HEK293 (cell line): Measurements from ENCODE around the gene KRTDAP.

Source experiments
- CTCF ChIA-PET: fragments of 350-600 bp; formaldehyde crosslinking; extraction: SDS; loops from one replicate; lab custom pipeline; 2021; ENCODE audit warnings: antibody characterized with exemption; lab: Yijun Ruan, JAX
- POLR2A ChIA-PET: fragments of 300-600 bp; formaldehyde crosslinking; extraction: SDS; loops from one replicate; lab custom pipeline; 2020; ENCODE audit warnings: antibody characterized with exemption, inconsistent platforms; lab: Yijun Ruan, JAX
- H3K27ac ChIP-seq: fragments of 200-500 bp; sonication (Bioruptor generic); 2 replicates; pipeline ENCODE4 v1.5.1; 2014; ENCODE audit warnings: low read depth, low read length, control low read depth, inconsistent platforms; ENCODE audit errors: extremely low read depth
- H3K36me3 ChIP-seq, 2 experiments: fragments of 200-500 bp in 1 of 2; sonication (Bioruptor generic) in 1 of 2; 1 replicate in 1 of 2; 2 replicates in 1 of 2; pipeline ENCODE4 v1.5.1; 2014 to 2017; ENCODE audit warnings: inconsistent platforms in 2 of 2, low read length in 2 of 2; ENCODE audit not compliant: control insufficient read depth in 2 of 2, insufficient read depth in 1 of 2
- H3K4me1 ChIP-seq: fragments of 200-500 bp; sonication (Bioruptor generic); 2 replicates; pipeline ENCODE4 v1.5.1; 2014; ENCODE audit warnings: mild to moderate bottlenecking, low read length, inconsistent platforms; ENCODE audit not compliant: control insufficient read depth, insufficient read depth
- H3K4me3 ChIP-seq: 2 replicates; pipeline ENCODE4 v1.5.1; 2011; ENCODE audit warnings: low read depth, mild to moderate bottlenecking, control low read depth, low read length, moderate library complexity
- H3K9me3 ChIP-seq: fragments of 200-500 bp; sonication (Bioruptor generic); 2 replicates; pipeline ENCODE4 v1.5.1; 2014; ENCODE audit warnings: low read depth, low read length, inconsistent platforms; ENCODE audit not compliant: control insufficient read depth, insufficient read depth
- EGR2 ChIP-seq: fragments of 450-650 bp; formaldehyde crosslinking; IDR thresholded peaks from 2 replicates; pipeline ENCODE4 v1.5.1; 2016; ENCODE audit warnings: low read depth, missing biosample characterization, missing genetic modification characterization
- GLIS1 ChIP-seq: fragments of 450-650 bp; formaldehyde crosslinking; IDR thresholded peaks from 2 replicates; pipeline ENCODE4 v1.5.1; 2016; ENCODE audit warnings: missing biosample characterization, missing genetic modification characterization
- MZF1 ChIP-seq: fragments of 450-650 bp; formaldehyde crosslinking; IDR thresholded peaks from 2 replicates; pipeline ENCODE4 v1.5.1; 2017; ENCODE audit warnings: missing biosample characterization, missing genetic modification characterization, borderline replicate concordance
- OVOL3 ChIP-seq: fragments of 450-650 bp; formaldehyde crosslinking; IDR thresholded peaks from 2 replicates; pipeline ENCODE4 v1.5.1; 2016; ENCODE audit warnings: missing biosample characterization, missing genetic modification characterization
- PRDM1 ChIP-seq: fragments of 450-650 bp; formaldehyde crosslinking; IDR thresholded peaks from 2 replicates; pipeline ENCODE4; 2016; ENCODE audit warnings: missing biosample characterization, missing genetic modification characterization
- SCRT2 ChIP-seq: fragments of 450-650 bp; formaldehyde crosslinking; IDR thresholded peaks from 2 replicates; pipeline ENCODE4 v1.5.1; 2016; ENCODE audit warnings: missing biosample characterization, missing genetic modification characterization
- ZBTB21 ChIP-seq: fragments of 450-650 bp; formaldehyde crosslinking; IDR thresholded peaks from 2 replicates; pipeline ENCODE4 v1.5.1; 2017; ENCODE audit warnings: missing biosample characterization, missing genetic modification characterization
- ZBTB8A ChIP-seq: fragments of 450-650 bp; formaldehyde crosslinking; IDR thresholded peaks from 2 replicates; pipeline ENCODE4 v1.5.1; 2016; ENCODE audit warnings: missing biosample characterization, missing genetic modification characterization
- ZFP37 ChIP-seq: fragments of 450-650 bp; formaldehyde crosslinking; IDR thresholded peaks from 2 replicates; pipeline ENCODE4 v1.5.1; 2016; ENCODE audit warnings: missing biosample characterization, missing genetic modification characterization
- ZNF114 ChIP-seq: fragments of 450-650 bp; formaldehyde crosslinking; IDR thresholded peaks from 2 replicates; pipeline ENCODE4 v1.5.0; 2017; ENCODE audit warnings: missing biosample characterization, missing genetic modification characterization
- ZNF121 ChIP-seq: fragments of 450-650 bp; formaldehyde crosslinking; IDR thresholded peaks from 2 replicates; pipeline ENCODE4 v1.5.1; 2016; ENCODE audit warnings: missing biosample characterization, missing genetic modification characterization
- ZNF169 ChIP-seq: fragments of 450-650 bp; formaldehyde crosslinking; IDR thresholded peaks from 2 replicates; pipeline ENCODE4 v1.5.1; 2016; ENCODE audit warnings: missing biosample characterization, missing genetic modification characterization
- ZNF174 ChIP-seq: fragments of 450-650 bp; formaldehyde crosslinking; IDR thresholded peaks from 2 replicates; pipeline ENCODE4 v1.5.0; 2017; ENCODE audit warnings: missing biosample characterization, mild to moderate bottlenecking, missing genetic modification characterization
- ZNF366 ChIP-seq: fragments of 450-650 bp; formaldehyde crosslinking; conservative IDR thresholded peaks from 2 replicates; pipeline ENCODE4 v1.5.1; 2016; ENCODE audit warnings: missing biosample characterization, missing genetic modification characterization
- ZNF660 ChIP-seq: fragments of 450-650 bp; IDR thresholded peaks from 2 replicates; pipeline ENCODE4 v1.5.1; 2018; ENCODE audit warnings: missing biosample characterization, mild to moderate bottlenecking, missing genetic modification characterization
- TF ChIP-seq, protein P1 (sequence below): fragments of 450-650 bp; formaldehyde crosslinking; IDR thresholded peaks from 2 replicates; pipeline ENCODE4 v1.5.1; 2016; ENCODE audit warnings: missing biosample characterization, missing genetic modification characterization
- TF ChIP-seq, protein P2 (sequence below): fragments of 450-650 bp; formaldehyde crosslinking; IDR thresholded peaks from 2 replicates; pipeline ENCODE4 v1.5.1; 2016; ENCODE audit warnings: missing biosample characterization, missing genetic modification characterization
- TF ChIP-seq, protein P3 (sequence below): fragments of 450-650 bp; formaldehyde crosslinking; IDR thresholded peaks from 2 replicates; pipeline ENCODE4 v1.5.1; 2017; ENCODE audit warnings: missing biosample characterization, missing genetic modification characterization
- TF ChIP-seq, protein P4 (sequence below): fragments of 450-650 bp; formaldehyde crosslinking; IDR thresholded peaks from 2 replicates; pipeline ENCODE4 v1.5.1; 2017; ENCODE audit warnings: missing biosample characterization, missing genetic modification characterization
- TF ChIP-seq, protein P5 (sequence below): fragments of 450-650 bp; formaldehyde crosslinking; IDR thresholded peaks from 2 replicates; pipeline ENCODE4 v1.5.1; 2016; ENCODE audit warnings: missing biosample characterization, missing genetic modification characterization

Gene KRTDAP

GRCh38 chr19:35454663-35455062, 35.6 kb downstream of the KRTDAP start:
- no peaks in the 10 kb centered on the region for H3K36me3 ChIP-seq
- H3K9me3 ChIP-seq: no peaks in the 10 kb centered on the region
- no peaks in the 10 kb centered on the region for H3K4me1 ChIP-seq
- TF ChIP-seq ZNF660 (tag by site-specific recombination): no peak
- TF ChIP-seq PRDM1 (tag by site-specific recombination): no peak
- TF ChIP-seq, protein P1, sequence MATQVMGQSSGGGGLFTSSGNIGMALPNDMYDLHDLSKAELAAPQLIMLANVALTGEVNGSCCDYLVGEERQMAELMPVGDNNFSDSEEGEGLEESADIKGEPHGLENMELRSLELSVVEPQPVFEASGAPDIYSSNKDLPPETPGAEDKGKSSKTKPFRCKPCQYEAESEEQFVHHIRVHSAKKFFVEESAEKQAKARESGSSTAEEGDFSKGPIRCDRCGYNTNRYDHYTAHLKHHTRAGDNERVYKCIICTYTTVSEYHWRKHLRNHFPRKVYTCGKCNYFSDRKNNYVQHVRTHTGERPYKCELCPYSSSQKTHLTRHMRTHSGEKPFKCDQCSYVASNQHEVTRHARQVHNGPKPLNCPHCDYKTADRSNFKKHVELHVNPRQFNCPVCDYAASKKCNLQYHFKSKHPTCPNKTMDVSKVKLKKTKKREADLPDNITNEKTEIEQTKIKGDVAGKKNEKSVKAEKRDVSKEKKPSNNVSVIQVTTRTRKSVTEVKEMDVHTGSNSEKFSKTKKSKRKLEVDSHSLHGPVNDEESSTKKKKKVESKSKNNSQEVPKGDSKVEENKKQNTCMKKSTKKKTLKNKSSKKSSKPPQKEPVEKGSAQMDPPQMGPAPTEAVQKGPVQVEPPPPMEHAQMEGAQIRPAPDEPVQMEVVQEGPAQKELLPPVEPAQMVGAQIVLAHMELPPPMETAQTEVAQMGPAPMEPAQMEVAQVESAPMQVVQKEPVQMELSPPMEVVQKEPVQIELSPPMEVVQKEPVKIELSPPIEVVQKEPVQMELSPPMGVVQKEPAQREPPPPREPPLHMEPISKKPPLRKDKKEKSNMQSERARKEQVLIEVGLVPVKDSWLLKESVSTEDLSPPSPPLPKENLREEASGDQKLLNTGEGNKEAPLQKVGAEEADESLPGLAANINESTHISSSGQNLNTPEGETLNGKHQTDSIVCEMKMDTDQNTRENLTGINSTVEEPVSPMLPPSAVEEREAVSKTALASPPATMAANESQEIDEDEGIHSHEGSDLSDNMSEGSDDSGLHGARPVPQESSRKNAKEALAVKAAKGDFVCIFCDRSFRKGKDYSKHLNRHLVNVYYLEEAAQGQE (tag by site-specific recombination): no peak
- TF ChIP-seq, protein P2, sequence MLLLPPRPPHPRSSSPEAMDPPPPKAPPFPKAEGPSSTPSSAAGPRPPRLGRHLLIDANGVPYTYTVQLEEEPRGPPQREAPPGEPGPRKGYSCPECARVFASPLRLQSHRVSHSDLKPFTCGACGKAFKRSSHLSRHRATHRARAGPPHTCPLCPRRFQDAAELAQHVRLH (tag by site-specific recombination): no peak
- TF ChIP-seq, protein P3, sequence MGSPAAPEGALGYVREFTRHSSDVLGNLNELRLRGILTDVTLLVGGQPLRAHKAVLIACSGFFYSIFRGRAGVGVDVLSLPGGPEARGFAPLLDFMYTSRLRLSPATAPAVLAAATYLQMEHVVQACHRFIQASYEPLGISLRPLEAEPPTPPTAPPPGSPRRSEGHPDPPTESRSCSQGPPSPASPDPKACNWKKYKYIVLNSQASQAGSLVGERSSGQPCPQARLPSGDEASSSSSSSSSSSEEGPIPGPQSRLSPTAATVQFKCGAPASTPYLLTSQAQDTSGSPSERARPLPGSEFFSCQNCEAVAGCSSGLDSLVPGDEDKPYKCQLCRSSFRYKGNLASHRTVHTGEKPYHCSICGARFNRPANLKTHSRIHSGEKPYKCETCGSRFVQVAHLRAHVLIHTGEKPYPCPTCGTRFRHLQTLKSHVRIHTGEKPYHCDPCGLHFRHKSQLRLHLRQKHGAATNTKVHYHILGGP: no peak
- TF ChIP-seq, protein P4, sequence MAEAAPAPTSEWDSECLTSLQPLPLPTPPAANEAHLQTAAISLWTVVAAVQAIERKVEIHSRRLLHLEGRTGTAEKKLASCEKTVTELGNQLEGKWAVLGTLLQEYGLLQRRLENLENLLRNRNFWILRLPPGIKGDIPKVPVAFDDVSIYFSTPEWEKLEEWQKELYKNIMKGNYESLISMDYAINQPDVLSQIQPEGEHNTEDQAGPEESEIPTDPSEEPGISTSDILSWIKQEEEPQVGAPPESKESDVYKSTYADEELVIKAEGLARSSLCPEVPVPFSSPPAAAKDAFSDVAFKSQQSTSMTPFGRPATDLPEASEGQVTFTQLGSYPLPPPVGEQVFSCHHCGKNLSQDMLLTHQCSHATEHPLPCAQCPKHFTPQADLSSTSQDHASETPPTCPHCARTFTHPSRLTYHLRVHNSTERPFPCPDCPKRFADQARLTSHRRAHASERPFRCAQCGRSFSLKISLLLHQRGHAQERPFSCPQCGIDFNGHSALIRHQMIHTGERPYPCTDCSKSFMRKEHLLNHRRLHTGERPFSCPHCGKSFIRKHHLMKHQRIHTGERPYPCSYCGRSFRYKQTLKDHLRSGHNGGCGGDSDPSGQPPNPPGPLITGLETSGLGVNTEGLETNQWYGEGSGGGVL (tag by site-specific recombination): no peak
- no peak for TF ChIP-seq ZNF169
- TF ChIP-seq EGR2 (tag by site-specific recombination): no peak
- no peak for TF ChIP-seq ZFP37 (tag by site-specific recombination)
- no peak for TF ChIP-seq ZBTB21
- TF ChIP-seq ZNF366 (tag by site-specific recombination): no peak
- TF ChIP-seq ZNF121 (tag by site-specific recombination): no peak
- no peak for TF ChIP-seq ZBTB8A (tag by site-specific recombination)
- TF ChIP-seq ZNF174 (tag by site-specific recombination): no peak
- no peak for TF ChIP-seq MZF1 (tag by site-specific recombination)
- TF ChIP-seq, all 188 proteins: peak for 0
- ChIA-PET POLR2A (interaction anchor here (0.6 to 0.7 kb wide), 2 partner anchors 55 to 62 kb away, joined by 3 to 7 read pairs; no protein-coding TSS in a partner anchor), CTCF (interaction anchor here (0.7 to 1.2 kb wide), 5 partner anchors 13 to 194 kb away, joined by 3 to 5 read pairs (median 4); partner anchors contain the start of gene COX6B1)
- H3K27ac ChIP-seq: no peak overlapping the region
- no peak overlapping the region for H3K4me3 ChIP-seq

DNA sequence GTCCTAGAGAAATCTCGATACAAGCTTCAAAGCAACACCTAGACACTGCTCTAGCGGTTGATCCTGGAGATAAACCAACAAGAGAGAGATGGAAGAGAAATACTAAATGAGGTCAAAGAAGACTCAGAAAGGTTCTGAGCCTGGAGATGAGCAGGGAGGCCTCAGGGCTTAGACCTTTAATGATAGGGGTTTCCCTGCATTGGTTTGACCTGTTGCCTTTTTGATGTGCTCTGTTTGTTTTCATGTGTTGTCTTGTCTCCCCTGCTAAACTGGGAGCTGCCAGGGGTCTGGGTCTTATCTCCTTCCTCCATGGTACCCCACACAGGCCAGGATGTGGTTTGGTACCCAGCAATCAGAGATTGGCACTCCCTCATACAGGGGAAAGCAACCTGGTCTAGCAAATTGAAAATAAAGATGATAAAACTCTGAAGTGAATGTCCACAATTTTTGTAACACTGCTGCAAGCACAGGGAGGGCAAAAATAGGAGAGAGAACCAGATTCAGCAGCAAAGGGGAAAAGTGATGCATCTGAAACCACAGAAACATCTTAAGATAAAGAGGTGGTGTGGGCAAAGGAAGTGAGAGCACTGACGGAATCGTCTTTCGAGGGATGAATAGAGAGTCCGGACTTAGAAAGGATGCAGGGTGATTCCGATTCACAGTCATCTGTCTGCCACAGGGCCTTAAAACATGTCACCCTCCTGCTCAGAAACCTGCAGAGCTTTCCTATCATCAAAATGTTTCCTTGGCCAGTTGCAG, 38.7 kb downstream of the KRTDAP start:
- Histone ChIP-seq H3K27ac (no peak overlapping the region), H3K4me3 (no peak overlapping the region), H3K9me3 (no peaks in the 10 kb centered on the region), H3K36me3 (no peaks in the 10 kb centered on the region), H3K4me1 (peaks cover 2% of the 10 kb centered on the region; the same call in 1 of the 2 replicates)
- CTCF ChIA-PET: interaction anchor here (0.6 to 5.3 kb wide), 6 partner anchors 12 to 735 kb away, joined by 3 to 19 read pairs (median 3); no protein-coding TSS in a partner anchor
- POLR2A ChIA-PET: no interaction called here
- TF ChIP-seq OVOL3 (tag by site-specific recombination) (no peak), GLIS1 (no peak), SCRT2 (tag by site-specific recombination) (peak; percentile 36; the same call in 1 of the 2 replicates), ZNF114 (no peak)
- TF ChIP-seq, protein P5, sequence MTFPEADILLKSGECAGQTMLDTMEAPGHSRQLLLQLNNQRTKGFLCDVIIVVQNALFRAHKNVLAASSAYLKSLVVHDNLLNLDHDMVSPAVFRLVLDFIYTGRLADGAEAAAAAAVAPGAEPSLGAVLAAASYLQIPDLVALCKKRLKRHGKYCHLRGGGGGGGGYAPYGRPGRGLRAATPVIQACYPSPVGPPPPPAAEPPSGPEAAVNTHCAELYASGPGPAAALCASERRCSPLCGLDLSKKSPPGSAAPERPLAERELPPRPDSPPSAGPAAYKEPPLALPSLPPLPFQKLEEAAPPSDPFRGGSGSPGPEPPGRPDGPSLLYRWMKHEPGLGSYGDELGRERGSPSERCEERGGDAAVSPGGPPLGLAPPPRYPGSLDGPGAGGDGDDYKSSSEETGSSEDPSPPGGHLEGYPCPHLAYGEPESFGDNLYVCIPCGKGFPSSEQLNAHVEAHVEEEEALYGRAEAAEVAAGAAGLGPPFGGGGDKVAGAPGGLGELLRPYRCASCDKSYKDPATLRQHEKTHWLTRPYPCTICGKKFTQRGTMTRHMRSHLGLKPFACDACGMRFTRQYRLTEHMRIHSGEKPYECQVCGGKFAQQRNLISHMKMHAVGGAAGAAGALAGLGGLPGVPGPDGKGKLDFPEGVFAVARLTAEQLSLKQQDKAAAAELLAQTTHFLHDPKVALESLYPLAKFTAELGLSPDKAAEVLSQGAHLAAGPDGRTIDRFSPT (tag by site-specific recombination): no peak
